HG03575 (cell line): ENCODE measurements around the gene TRIM38.

ENCODE experiments used
- ATAC-seq: cut with Tn5 transposase; IDR thresholded peaks from one replicate; pipeline ENCODE4 v1.9.1; 2021; ENCODE audit not compliant: unreplicated experiment, insufficient number of reproducible peaks, low FRiP score; ENCODE audit errors: extremely low read depth

Gene TRIM38

DNA sequence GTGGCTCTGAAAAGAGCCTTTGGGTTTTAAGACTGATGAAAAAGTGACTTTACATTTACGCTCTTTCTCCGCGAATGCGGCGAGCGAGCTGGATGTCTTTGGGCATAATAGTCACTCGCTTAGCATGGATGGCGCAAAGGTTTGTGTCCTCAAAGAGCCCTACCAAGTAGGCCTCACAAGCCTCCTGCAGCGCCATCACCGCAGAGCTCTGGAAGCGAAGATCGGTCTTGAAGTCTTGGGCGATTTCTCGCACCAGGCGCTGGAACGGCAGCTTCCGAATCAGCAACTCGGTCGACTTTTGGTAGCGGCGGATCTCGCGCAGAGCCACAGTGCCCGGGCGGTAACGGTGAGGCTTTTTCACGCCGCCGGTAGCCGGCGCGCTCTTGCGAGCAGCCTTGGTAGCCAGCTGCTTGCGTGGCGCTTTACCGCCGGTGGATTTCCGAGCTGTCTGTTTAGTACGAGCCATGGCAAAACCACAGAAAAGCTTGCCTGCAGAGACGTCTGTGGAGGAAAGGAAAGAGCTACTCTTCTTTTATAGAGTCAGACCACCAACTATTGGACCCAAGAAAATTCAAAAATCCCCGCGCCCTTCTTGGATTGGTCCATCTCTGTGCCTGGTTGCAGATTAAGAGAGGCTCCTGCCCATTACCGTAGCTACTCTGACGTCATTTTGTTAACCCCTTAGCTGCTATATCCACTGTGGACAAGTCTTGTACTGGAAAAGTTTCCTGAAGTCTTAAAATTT lies 69.2 kb downstream of the TRIM38 start:
- peak; percentile 24 for ATAC-seq

DNA sequence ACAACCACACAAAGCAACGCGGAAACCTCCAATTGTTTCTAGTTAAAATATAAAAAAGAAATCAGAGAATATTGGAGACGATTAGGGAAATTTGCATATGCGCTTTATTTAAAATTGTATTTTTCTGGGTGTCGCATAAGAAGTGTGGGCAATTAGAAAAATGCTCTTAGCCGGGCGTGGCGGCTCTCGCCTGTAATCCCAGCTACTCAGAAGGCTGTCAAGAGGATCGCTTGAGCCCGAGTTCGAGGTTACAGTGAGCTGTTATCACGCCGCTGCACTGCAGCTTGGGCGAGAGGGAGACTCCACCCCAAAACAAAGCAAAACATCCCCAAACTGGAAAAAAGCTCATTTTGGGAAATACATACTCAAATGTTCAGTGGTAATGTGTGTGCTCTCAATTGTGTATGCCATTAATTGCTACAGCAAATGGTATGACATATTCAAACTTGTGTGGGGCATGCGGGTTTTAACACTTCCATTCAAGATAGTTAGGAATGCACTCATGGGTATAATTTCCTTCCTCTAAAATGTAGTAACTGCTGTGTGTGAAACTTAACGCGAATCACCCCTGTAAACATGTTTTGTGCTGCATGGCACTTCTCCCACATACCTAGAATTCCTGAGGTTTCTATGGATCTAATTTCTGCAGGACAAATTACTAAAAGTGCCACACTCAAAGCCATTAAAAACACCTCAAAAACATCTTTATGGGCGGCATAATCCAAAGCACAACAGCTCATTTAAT lies 69.9 kb downstream of the TRIM38 start:
- ATAC-seq = no peak

GRCh38 chr6:26033085-26033940 lies 70.7 kb downstream of the TRIM38 start:
- peak; percentile 47 for ATAC-seq

DNA sequence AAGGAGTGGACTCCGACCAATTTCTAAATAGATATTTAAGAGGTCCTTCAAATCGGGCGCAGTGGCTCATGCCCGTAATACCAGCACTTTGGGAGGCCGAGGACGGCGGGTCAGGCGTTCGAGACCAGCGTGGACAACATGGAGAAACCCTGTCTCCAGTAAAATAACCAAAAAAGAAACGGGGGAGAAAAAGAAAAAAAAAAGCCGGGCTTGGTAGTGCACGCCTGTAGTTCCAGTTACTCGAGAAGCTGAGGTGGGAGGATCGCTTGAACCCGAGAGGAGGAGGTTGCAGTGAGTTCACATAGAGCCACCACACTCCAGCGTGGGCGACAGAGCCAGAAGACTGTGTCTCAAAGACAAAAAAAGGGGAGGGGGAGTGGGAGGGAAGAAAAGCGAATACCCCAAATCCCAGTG lies 71.3 kb downstream of the TRIM38 start:
- ATAC-seq = no peak

DNA sequence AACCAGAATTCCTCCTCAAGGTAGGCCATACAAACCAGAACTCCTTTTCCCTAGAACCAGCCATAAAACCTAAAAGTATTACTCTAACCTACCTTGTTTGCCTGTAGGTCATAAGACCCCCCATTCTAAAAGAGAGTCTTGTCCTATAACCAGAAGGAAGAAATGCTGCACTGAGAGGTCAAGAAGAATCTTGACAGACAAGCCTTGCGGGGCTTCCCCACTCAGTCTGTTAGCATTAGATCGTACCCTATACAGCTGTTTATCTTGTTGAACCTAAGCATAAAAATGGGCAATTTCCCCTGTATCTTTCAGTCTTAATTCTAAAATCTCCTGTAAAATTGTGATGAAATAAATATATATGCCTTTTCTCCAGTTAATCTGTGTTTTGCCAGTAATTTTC lies 72.3 kb downstream of the TRIM38 start:
- ATAC-seq = no peak
